Measurements from ENCODE around the gene CHID1.
A peak's percentile ranks its signal among the peaks of the same experiment; 100 is the strongest.

The CHID1 gene

GRCh38 chr11:862081-862661 lies 48.4 kb downstream of the CHID1 start:
- DNase-seq = no peak

DNA sequence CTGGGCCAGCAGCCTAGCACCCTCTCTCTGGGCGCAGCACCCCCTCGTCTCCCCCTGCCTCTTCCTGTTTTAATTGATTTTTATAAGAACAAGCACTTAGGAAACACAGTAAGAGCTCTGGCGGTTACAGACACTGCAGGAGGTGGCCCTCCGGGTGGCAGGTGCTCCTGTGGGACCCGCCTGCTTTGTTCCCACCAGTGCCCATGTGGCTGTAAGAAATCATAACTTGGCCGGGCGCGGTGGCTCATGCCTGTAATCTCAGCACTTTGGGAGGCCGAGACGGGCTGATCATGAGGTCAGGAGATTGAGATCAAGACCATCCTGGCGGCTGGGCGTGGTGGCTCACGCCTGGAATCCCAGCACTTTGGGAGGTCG lies 49.5 kb downstream of the CHID1 start:
- DNase-seq = no peak

DNA sequence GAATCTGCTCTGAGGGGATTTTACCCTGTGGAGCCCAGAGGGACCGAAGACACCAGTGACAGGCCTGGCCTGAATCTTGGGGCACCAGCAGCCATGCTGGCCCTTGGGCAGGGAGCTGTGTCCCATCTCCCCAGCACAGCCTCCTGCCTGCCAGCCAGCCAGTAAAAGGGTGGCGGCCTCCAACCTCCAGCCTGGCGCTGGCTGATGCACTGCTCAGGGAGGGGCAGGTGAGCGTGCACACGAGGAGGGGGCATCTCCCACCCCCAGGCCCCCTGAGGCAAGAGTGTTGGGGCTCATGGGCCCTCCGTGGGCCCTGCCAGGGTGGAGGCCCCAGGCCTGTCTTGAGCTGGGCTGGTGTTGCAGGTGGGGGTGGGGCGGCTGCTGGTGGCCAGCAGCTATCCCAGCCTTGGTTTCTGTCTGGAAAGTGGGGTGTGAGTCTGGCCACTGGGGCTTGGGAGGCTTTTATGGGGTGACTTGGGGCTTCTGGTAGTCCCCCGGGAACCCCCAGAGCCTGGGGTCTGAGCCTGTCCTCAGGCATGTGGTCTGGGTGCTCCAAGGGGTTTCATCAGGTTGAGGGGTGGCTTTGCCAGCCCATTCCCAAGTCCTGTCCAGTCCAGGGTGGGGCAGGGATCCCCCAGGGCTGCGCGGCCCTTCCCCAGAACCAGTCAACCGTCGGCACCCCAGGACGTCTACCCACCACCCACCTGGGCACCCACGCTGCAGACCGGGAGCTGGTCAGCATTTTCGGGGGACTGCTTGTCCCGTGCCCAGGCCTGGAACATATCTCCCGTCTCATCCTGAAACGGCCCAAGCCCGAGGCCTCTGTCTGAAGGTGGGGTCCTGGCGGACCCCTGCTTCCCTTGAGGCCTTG lies 50.1 kb downstream of the CHID1 start:
- no peak for DNase-seq

DNA sequence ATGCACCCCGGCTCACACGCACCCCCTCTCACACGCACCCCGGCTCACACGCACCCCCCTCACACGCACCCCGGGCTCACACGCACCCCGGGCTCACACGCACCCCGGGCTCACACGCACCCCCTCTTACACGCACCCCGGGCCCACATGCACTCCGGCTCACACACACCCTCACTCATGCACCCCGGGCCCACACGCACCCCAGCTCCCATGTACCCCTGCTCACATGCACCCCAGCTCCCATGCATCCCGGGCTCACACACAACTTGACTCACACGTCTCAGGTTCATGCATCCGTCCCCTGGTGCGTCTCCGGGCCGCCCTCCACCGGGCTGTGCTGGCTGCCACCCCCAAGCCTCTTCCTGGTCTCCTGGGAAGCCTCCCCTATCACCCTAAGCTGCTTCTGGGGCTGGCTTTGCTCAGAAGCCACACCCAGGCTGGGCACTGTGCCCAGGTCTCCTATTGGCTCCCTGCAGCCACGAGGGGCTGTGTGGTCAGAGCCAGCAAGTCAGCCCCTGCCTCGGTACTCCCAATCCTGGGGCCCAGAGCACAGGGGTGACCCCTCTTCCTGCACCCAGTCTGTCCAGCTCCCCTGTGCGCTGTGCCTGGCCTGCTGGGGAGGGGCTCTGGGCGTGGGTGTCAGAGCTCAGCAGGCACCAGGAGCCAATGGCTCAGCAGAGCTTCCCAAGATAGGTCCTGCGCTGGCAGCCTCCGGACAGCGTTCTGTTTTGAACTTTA lies 51.0 kb downstream of the CHID1 start:
- DNase-seq = no peak

DNA sequence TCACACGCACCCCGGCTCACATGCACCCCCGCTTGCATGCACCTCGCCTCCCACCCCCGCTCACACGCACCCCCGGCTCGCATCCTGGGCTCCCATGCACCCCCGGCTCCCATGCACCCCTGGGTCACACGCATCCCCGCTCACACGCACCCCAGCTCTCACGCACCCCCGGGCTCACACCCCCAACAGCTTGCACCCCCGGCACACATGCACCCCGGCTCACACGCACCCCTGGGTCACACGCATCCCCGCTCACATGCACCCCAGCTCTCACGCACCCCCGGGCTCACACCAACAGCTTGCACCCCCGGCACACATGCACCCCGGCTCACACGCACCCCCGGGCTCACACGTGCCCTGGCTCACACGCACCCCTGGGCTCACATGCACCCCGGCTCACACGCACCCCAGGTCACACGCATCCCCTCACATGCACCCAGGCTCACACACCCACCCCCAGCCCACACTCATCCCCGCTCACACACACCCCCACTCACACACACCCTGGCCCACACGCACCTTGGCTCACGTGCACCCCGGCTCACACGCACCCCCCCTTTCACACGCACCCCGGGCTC lies 51.8 kb downstream of the CHID1 start:
- DNase-seq = no peak

DNA sequence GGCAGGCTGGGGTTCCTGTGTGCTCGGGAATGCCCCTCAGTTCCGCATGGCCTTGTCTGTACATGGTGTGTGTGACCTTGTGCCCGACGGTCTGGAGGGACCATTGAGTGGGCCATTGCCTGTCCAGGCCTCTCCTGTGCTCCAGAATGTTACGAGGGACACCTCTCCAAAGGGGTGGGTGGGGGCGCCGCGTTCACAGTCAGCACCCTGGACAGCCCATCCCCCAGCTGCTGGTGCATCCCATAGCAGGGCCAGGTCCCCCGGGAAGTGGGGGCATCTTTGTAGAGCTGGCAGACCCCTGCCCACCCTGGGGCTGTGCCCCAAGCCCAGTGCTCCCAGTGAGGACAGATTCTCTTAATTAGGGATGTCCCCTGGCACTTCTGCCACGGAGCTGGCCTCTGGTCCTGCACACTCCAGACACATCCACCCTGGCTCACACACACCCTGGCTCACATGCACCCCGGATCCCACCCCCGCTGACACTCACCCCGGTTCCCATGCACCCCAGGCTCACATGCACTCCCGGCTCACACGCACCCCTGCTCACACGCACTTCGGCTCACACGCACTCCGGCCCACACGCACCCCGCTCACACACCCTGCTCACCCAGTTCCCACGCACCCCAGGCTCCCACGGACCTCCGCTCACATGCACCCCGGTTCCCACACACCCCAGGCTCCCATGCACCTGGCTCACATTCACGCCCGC lies 52.4 kb downstream of the CHID1 start:
- no peak for DNase-seq

GRCh38 chr11:856397-856796 lies 54.2 kb downstream of the CHID1 start:
- DNase-seq = no peak

DNA sequence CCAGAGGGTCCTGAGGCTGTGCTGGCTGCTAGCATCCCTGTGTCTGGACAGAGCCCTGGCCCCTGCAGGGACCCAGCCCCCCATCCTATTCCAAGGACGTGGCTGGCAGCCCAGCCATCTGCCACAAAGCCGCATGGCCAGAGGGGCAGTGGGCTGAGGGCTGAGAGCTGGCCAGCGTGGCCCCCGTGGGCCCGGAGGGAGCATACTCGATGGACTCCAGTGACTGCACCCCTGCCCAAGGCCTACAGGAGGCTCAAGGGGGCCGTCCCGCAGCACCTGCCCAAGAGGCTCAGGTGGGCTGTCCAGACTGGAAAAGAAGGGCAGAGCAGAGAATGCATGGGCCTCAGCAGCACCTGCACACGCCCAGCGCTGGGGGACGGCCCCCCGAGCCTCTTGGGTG lies 54.8 kb downstream of the CHID1 start:
- DNase-seq = no peak

- DNase-seq = no peak
Measured at GRCh38 chr11:855330-855674, 55.3 kb downstream of the CHID1 start.

- DNase-seq = no peak
Measured at GRCh38 chr11:854601-855329, 55.8 kb downstream of the CHID1 start.

DNA sequence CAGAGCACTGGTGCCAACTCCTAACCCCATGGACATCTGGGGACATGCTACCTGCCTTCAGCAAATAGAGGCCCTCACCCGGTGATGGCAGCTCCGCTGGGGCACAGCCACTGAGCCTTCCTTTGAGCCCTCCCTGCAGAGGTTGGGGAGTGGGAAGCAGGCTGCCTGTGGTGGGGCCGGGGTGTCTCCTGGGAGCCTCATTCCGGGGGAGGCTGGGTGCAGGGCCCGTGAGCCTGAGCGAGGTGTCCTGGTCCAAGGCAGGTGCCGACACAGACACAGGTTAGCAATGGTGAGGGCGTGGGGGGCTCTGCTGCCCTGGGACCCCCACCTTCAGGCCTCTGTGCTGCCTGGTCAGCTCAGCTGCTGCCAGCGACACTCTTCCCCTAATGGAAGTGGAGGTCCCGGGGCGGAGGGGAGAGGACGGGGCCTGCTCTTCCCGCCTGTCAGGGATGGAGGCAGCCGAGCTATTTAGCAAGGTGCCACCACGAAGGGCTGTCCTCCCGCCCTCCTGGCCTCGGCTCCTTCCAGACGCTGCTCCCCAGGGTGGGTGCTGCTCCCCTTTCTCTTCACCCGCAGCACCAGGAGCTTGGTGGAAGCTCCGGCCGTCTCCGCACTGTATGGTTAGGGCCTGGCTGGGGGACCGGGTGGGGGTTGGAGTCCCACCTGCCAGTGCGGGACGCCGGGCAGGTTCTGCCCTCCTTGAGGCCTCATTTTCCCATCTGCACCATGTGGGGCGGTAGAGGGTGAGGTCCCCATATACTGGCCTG lies 56.7 kb downstream of the CHID1 start:
- no peak for DNase-seq

DNA sequence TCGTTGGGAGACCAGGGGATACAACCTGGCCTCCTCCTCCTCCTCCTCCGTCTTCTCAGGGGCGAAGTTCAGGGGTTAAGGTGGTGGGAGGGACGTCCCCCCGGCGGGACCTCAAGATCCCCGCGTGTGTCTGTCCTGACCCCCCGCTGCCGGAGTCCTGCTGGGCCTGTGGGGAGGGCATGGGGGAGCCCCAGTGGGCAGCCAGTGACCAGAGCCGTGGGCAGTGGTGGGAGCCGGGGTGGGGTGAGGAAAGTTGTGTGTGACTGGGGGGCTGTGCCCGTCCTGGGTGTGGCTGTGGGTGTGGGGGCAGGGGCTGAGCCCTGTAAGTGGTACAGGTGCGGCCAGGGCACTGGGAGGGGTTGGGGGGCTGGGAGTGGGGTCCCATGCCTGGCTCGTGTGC lies 57.8 kb downstream of the CHID1 start:
- no peak for DNase-seq

- no peak for DNase-seq
Measured at GRCh38 chr11:850775-851763, 59.5 kb downstream of the CHID1 start.

GRCh38 chr11:849951-850774 lies 60.4 kb downstream of the CHID1 start:
- DNase-seq = no peak

DNA sequence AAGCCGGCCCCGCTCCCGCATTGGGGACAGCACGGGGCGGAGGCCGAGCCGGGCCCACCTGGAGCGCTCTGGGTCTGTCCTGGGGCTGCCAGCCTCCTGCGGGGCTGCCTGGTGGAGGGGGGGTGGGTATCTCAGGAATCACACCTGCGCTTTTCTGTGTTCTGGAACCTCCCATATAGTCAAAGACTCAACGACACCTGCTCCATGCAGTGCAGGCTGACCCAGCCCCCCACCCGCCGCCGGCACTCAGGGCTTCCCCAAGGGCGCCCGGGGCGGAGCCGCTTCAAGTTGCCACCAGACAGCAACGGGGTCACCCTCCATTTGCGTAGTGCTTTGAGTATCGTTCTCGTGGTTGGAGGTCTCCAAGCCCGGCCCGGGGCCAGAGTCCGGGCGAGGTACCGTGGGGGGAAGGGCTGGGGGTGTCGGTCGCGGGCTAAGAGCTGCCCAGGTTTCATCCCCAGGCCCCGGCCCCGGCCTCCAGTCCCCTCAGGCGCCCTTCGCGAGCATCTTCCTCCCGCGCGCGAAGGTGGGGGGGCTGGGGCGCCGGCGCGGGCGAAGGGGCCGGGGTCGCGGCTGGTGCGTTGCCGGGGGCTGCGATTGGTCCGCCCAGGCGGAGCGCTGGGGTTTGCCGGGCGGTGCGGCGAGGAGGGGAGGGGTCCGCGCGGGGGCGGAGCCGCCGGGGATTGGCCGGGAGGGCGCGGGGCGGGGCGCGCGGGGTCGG lies 61.3 kb downstream of the CHID1 start:
- peak; percentile 50 for DNase-seq

DNA sequence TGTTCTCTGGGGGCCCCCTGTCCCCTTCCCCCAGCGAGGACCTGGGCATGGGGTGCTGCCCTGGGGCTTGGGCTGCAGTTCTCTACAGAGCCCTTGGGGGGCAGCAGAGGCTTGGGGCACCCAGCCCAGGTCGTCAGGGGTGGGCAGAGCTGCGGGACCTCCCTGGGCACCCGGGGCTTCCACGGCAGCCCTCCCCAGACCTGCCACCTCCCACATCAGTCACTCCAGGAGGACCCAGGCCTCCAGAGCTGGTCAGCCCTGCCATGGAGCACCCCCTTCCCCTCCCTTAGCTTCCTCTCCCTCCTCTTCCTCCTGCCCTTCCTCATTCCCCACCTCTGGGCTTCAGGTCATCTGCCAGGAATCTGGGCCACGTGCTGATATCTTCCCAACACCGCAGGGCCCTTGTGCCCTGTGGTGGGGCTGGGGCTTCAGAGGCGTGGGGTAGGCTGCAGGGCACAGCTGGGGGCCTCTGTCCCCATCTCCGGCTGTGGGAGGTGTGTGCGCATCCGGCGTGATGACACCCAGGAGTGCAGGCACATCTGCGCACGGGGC lies 62.2 kb downstream of the CHID1 start:
- peak; percentile 76 for DNase-seq

DNA sequence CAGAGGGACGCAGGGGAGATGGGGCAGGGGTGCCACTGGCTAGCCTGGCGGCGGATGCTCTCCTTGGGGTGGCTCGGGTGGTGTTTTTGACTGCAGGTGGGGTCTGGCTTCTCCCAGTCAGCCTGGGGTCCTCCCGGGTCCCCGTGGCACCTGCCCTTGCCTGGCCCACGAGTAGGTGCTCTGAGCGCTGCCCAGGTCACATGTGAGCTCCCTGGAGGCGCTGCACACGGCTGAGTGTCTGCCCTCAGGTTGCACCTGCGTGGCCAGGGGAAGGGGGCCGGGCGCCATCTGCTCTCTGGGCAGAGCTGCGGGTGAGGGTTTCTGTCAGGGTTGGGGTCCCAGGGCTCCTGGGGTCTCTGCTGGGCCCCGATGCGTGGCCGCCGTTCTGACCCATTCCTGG lies 62.7 kb downstream of the CHID1 start:
- DNase-seq = no peak

- DNase-seq = no peak
Measured at GRCh38 chr11:846496-847098, 64.0 kb downstream of the CHID1 start.

All from activated T-cell treated with anti-CD3 and anti-CD28 coated beads, Interleukin-2, amount 50 U/mL, for 1 hour (primary cell).